HG02884 (cell line): ENCODE results near the gene RPL39.
A peak's percentile ranks its signal among the peaks of the same experiment; 100 is the strongest.
"Not testable (repeated sequence)": the region's sequence is repeated elsewhere in the genome, so short reads cannot be mapped to it uniquely, and the experiment has no call there.

ENCODE experiments used
- ATAC-seq: cut with Tn5 transposase; IDR thresholded peaks from one replicate; pipeline ENCODE4 v1.9.1; 2021; ENCODE audit warnings: mild to moderate bottlenecking, moderate library complexity; ENCODE audit not compliant: unreplicated experiment

The RPL39 gene

GRCh38 chrX:119763836-119764387 is 27.5 kb downstream of the RPL39 start:
- ATAC-seq: no peak

DNA sequence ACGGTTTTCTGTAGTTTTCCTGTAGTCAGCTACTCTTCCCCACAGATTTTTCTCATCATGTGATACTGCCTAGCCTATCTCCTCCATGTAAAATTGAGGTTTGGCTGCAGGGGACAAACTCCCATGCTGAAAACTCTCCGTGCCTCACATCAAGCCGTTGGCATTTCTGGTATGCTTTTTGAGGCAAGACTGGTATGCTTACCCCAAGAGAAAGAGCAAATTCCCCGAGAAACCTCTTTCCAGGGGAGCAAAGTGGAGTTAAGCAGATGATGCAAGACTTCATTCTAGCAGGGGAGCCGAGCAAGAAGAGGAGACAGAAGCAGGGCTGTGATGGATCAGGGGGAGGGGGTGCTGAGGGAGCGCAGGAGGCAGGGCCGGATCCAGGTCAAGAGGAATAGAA is 28.2 kb downstream of the RPL39 start:
- no peak for ATAC-seq

DNA sequence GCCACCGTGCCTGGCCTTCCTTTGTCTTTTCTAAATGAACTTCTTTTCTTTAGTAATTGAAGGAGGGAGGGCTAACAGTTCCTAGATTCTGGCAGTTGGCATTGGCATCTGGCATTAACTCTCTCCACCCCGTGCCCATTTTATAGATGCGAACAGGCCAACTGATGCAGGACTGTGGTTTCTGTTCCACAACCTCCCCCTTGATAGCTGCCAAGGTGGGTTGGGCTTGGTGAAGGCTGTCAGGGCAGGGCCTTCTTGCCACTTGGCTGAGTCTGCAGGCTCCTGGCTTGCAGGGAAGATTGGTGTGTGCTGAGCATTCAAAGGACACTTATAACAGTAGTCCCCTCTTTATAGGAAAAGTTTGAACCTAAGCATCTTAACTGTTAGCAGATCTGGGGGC is 28.7 kb downstream of the RPL39 start:
- ATAC-seq: no peak

DNA sequence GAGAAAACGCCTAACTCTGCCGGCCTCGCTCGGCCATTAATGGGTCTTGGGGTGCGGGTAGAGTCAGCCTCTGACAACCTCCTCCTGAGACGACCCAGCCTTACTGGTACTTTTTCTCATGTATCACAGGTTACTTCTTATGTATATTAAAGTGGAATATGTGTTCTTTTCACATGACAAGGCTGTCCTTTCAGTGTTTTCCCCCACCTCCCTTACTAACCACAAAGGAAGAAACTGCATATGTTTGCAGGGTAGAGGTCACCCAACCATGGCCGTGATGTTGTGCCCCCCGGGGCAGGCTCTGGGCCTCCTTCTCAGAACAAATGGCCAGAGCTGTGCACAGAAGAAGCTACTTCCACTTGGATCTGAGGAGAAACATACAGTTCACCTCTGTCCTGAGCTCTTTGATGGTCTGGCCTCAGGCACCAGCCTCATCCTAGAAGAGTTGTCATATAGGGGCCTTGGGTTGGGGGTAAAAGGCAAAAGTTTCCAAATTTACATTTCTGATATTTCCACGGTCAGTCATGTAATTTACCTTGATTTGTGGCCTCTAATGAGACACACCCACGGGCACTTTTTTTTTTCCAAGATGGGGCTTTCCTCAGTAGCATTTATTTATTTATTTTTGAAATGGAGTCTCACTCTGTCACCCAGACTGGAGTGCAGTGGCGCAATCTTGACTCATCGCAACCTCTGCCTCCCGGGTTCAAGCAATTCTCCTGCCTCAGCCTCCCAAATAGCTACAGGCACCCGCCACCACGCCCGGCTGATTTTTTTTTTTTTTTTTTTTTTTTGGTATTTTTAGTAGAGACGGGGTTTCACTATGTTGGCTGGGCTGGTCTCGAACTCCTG is 31.2 kb downstream of the RPL39 start:
- ATAC-seq: no peak

DNA sequence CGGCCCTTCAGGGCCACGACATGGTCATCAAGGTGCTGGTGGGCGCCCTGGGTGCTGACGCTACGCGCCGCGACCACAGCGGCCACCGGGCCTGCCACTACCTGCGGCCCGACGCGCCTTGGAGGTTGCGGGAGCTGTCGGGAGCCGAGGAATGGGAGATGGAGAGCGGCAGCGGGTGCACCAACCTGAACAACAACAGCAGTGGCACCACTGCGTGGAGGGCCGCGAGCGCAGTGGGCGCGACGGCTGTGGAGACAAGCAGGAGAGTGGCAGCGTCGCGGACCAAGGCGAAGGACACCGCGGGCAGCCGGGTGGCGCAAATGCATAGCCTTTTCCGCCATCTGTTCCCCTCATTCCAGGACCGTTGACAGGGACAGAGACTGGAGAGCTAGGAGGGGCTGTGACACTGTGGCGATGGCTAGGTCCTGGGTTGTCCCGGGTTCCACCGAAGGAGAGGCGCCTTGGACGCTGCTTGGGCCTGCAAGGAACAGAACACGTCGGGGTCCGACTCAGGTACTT is 32.1 kb downstream of the RPL39 start:
- no peak for ATAC-seq

DNA sequence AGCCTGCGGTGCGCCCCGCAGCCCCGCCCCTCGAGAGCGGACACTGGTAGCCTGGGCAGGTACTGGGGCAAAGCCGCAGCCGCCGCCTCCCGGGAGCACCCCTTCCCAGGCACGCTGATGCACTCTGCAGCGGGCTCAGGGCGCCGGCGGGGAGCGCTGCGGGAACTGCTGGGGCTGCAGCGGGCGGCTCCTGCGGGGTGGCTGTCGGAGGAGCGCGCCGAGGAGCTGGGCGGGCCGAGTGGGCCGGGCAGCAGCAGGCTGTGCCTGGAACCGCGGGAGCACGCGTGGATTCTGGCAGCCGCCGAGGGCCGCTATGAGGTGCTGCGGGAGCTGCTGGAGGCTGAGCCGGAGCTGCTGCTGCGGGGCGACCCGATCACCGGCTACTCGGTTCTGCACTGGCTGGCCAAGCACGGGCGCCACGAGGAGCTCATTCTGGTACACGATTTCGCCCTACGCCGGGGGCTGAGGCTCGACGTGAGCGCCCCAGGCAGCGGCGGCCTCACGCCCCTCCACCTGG is 32.6 kb downstream of the RPL39 start:
- ATAC-seq: no peak

GRCh38 chrX:119757979-119758730 is 33.3 kb downstream of the RPL39 start, which contains the start of gene SOWAHD:
SOWAHD (plus strand) TSS chrX:119758588; CDS start chrX:119758668, 80 bp downstream.
- ATAC-seq: no peak

DNA sequence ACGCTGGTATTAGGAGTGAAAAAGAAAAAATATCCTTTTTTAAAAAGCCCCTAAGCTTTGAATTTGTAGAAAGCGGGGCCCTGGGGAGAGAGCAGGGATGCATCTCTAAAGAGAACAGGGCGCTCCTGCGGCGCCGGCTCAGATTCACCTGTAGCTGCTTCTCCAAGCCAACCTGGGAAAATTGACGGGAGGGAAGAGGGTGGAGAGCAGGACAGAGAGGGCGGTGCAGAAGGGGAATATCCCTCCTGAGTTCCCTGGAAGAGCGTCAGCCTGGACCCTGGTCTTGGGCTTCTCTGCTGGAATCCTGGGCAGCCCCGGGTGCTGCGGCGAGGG is 33.8 kb downstream of the RPL39 start:
- no peak for ATAC-seq

DNA sequence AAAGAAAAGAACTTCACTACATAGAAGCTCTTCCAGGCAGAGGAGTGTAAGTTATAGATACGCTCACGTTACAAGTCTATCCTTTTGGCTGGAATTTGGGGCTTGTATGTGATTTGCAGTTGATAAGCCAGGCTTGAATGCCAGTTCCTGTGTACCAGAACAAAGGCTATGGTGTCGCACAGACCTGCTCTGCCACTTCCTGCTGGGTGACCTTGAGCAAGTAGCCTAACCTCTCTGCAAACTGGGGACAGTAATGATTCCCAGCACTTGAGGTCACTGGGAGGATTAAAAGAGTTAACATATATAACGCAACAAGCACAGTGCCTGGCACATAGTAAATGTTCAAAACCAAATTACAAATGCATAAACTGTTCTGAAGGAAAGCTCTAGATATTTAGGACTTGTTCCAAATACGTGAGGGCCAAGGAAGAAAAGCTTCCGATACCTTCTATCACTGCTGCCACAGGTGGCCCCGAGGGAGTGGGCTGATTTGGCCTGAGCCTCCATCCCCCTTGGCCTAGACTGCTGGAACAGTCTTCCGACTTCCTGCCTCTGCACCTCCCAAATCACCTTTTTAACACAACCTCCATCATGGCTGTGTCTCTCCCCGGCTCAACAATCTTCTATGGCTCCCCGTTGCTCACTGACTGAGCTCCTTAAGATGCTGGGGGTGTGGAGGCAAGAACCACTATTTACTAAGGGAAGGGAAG is 34.3 kb downstream of the RPL39 start:
- no peak for ATAC-seq

DNA sequence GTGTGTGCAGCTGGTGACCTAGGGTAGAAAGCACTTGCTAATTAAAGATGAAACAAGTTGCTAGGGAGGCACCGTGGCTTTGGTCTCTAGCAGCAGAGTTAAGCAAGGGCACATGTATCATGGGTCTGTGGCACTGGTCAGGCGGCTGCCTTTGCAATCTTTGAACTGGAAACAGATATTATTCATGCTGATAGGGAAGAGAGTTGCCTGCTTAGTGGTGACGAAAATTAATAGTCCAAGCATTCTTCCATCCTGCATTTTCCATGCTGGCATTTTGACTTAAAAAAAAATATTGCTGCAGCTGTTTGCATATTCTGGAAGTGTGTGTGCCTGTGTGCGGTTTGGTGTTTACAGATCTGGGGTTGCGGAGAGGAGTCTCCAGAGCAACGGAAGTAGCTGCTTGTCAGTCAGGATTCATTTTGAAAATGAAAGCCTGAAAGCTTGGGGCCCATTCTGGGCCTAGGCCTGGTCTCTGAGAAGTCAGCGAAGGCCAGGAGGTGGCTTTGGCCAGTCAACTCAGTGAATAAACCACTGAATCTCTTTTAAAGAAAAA is 35.4 kb downstream of the RPL39 start:
- peak; percentile 44 for ATAC-seq

DNA sequence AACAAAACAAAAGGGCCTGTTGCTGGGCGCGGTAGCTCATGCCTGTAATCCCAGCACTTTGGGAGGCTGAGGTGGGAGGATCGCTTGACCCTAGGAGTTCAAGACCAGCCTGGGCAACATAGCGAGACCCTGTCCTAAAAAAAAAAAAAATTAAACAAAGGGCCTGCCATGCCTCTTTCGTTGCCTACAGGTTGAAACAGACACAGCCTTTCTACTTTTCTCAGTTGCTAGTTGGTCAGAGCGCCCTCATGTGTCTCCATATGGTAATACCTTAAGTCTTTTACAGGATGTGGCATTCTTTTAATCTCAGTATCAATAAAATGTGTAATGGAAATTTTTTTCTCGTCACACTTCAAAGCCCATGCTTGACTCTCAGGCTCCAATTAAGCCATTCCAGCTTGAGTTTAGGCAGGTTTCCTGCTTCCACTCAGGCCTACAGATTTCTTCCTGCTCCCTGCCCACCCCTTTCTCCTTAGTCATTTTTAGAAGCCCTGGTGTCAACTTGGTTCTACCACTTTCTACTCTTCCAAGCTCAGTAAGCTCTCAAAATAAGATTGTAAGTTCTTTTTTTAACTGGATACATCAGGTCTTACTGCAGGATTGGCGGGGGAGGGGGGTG is 37.7 kb downstream of the RPL39 start:
- no peak for ATAC-seq

- ATAC-seq: no peak
These were observed 38.4 kb downstream of the RPL39 start for GRCh38 chrX:119753001-119753400.

GRCh38 chrX:119750751-119751150 is 40.7 kb downstream of the RPL39 start:
- not testable (repeated sequence) for ATAC-seq

GRCh38 chrX:119750131-119750530 is 41.3 kb downstream of the RPL39 start:
- not testable (repeated sequence) for ATAC-seq

- no peak for ATAC-seq
These were observed 46.1 kb downstream of the RPL39 start for GRCh38 chrX:119745283-119745848.

DNA sequence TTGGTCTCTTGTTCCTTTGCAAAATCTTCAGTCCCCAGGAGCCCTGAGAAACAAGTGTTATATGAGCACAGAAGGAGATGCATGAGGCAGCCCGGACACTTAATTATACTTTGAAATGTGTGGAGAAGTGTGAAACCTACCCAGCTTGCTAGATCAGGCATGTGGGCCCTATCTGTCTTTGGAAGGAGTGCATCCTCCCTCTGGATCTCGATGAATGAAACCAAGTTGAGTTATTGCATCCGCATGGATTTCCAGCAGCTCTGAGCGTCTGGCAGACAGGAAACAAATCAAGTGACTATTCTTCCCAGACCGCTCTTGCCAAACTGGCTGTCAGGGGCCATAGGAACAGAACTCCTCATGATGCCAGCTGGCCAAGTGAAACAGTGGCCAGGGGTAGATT is 52.7 kb downstream of the RPL39 start:
- ATAC-seq: no peak
